NCI-H446 (cell line): ENCODE data around the gene TRIM8.

Experiments
- DNase-seq, 2 experiments: peaks; one replicate each; lab custom pipeline; 2025; lab: John Stamatoyannopoulos, UW

Gene TRIM8

GRCh38 chr10:102616066-102616770 lies 28.1 kb upstream of the TRIM8 start:
- DNase-seq, result no peak

- DNase-seq, result no peak
Measured at GRCh38 chr10:102617041-102617440, 27.2 kb upstream of the TRIM8 start.

GRCh38 chr10:102617816-102618215 lies 26.5 kb upstream of the TRIM8 start:
- no peak for DNase-seq

- DNase-seq, result no peak
Measured at GRCh38 chr10:102619281-102619981, 24.8 kb upstream of the TRIM8 start.

GRCh38 chr10:102620138-102620590 lies 24.1 kb upstream of the TRIM8 start:
- DNase-seq, result no peak

GRCh38 chr10:102620591-102621442 lies 23.5 kb upstream of the TRIM8 start:
- DNase-seq, result no peak

- DNase-seq, result no peak
Measured at GRCh38 chr10:102621443-102622325, 22.6 kb upstream of the TRIM8 start.

- DNase-seq, result no peak
Measured at GRCh38 chr10:102624094-102624493, 20.2 kb upstream of the TRIM8 start.

- no peak for DNase-seq
Measured at GRCh38 chr10:102624751-102625645, 19.3 kb upstream of the TRIM8 start.

- no peak for DNase-seq
Measured at GRCh38 chr10:102626026-102626685, 18.1 kb upstream of the TRIM8 start.

GRCh38 chr10:102627291-102627735 lies 17.0 kb upstream of the TRIM8 start:
- DNase-seq, result no peak

GRCh38 chr10:102627736-102628293 lies 16.5 kb upstream of the TRIM8 start:
- DNase-seq, result no peak

- DNase-seq, result no peak
Measured at GRCh38 chr10:102628451-102628911, 15.8 kb upstream of the TRIM8 start.

GRCh38 chr10:102629661-102630614 lies 14.3 kb upstream of the TRIM8 start:
- no peak for DNase-seq

- DNase-seq, result no peak
Measured at GRCh38 chr10:102630663-102631062, 13.6 kb upstream of the TRIM8 start.

- DNase-seq, result no peak
Measured at GRCh38 chr10:102631525-102632393, 12.5 kb upstream of the TRIM8 start.

GRCh38 chr10:102632394-102633111 lies 11.7 kb upstream of the TRIM8 start:
- no peak for DNase-seq
